ENCODE results near the gene AMN1.
"Not testable (repeated sequence)": the region's sequence is repeated elsewhere in the genome, so short reads cannot be mapped to it uniquely, and the experiment has no call there.

Gene AMN1

GRCh38 chr12:31732926-31733548, 4.2 kb upstream of the AMN1 start:
- no peak for DNase-seq (ENCODE audit: low spot score)

- DNase-seq (ENCODE audit: low spot score): not testable (repeated sequence)
Observed at GRCh38 chr12:31731203-31731602, 2.4 kb upstream of the AMN1 start.

GRCh38 chr12:31729705-31730104, 884 bp upstream of the AMN1 start:
- no peak for DNase-seq (ENCODE audit: low spot score)

- peak; percentile 71 for DNase-seq (ENCODE audit: low spot score)
Observed at GRCh38 chr12:31728289-31728916, 418 bp downstream of the AMN1 start.

- no peak for DNase-seq (ENCODE audit: low spot score)
Observed at GRCh38 chr12:31727192-31727591, 1.6 kb downstream of the AMN1 start.

- no peak for DNase-seq (ENCODE audit: low spot score)
Observed at GRCh38 chr12:31726575-31726974, 2.2 kb downstream of the AMN1 start.

GRCh38 chr12:31724557-31724956, 4.3 kb downstream of the AMN1 start:
- DNase-seq (ENCODE audit: low spot score): no peak

GRCh38 chr12:31722580-31722979, 6.2 kb downstream of the AMN1 start:
- DNase-seq (ENCODE audit: low spot score): no peak

- DNase-seq (ENCODE audit: low spot score): not testable (repeated sequence)
Observed at GRCh38 chr12:31718542-31719198, 10.2 kb downstream of the AMN1 start.

GRCh38 chr12:31716998-31717397, 11.8 kb downstream of the AMN1 start:
- not testable (repeated sequence) for DNase-seq (ENCODE audit: low spot score)

GRCh38 chr12:31715283-31715825, 13.5 kb downstream of the AMN1 start:
- peak; percentile 52 for DNase-seq (ENCODE audit: low spot score)

GRCh38 chr12:31714406-31715271, 14.2 kb downstream of the AMN1 start:
- DNase-seq (ENCODE audit: low spot score): no peak

GRCh38 chr12:31712877-31713276, 15.9 kb downstream of the AMN1 start:
- no peak for DNase-seq (ENCODE audit: low spot score)

- DNase-seq (ENCODE audit: low spot score): no peak
Observed at GRCh38 chr12:31710021-31710818, 18.6 kb downstream of the AMN1 start.

GRCh38 chr12:31708118-31708517, 20.7 kb downstream of the AMN1 start:
- not testable (repeated sequence) for DNase-seq (ENCODE audit: low spot score)

- DNase-seq (ENCODE audit: low spot score): no peak
Observed at GRCh38 chr12:31705621-31706020, 23.2 kb downstream of the AMN1 start.

GRCh38 chr12:31702047-31702446, 26.8 kb downstream of the AMN1 start:
- no peak for DNase-seq (ENCODE audit: low spot score)

- not testable (repeated sequence) for DNase-seq (ENCODE audit: low spot score)
Observed at GRCh38 chr12:31689921-31690320, 38.9 kb downstream of the AMN1 start.

GRCh38 chr12:31687101-31687527, 41.7 kb downstream of the AMN1 start:
- peak; percentile 15 for DNase-seq (ENCODE audit: low spot score)

- DNase-seq (ENCODE audit: low spot score): no peak
Observed at GRCh38 chr12:31685801-31686200, 43.0 kb downstream of the AMN1 start.
